NCI-H1105 treated with DMSO at 0.1 percent for 48 hours (cell line): ENCODE measurements around the gene SND1.

Source experiments
- DNase-seq: peaks from one replicate; lab custom pipeline; 2025; lab: John Stamatoyannopoulos, UW

The SND1 gene

GRCh38 chr7:128139406-128139805 lies 487.4 kb downstream of the SND1 start:
- no peak for DNase-seq

- DNase-seq, result no peak
Observed at GRCh38 chr7:128141683-128142195, 489.7 kb downstream of the SND1 start.
